HG02610 (cell line): ENCODE data around the gene HOXB5.

Source experiments
- ATAC-seq: cut with Tn5 transposase; IDR thresholded peaks from one replicate; pipeline ENCODE4 v1.9.1; 2021; ENCODE audit warnings: mild to moderate bottlenecking, moderate library complexity; ENCODE audit not compliant: unreplicated experiment

HOXB5 gene

DNA sequence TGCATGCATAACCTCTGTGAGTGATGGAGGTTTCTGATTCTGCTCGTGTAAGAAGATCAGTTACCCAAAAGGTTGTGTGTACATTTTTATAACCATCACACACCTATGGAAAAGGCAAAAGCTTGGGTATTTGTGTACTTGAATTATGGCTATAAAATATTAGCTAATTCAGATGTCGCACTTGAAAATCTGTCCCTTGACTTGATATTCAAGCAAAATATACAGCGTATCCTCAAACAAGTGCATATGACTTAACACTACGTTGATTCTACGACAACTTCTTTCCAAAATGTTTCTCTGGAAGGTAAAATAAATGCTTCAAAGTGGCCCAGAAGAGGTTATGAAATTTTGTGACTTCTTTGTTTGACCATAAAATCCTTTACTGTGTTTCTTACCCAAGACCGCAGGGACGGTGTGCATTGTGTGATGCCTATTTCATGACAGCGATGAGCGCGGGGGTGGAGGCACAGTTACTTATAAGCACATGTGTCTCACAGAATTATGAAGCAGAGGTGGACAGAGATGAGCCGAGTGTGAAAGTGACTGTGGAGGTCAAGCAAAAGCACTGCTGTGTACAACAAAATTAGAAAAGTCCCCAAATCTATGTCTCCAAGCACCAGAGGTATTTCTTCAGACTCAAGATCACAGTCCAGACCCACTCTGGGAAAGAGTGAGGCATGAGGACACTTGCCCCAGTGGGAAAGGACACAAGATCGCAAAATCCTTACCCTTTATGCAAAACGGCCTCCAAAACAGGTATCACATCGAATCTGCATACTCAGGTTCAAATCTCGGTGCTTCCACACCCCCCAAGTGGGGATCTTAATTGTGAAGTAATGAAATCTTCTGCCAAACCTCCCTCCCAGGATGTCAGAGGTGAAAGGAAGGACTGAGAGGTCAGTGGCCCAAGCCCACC lies 36.7 kb upstream of the HOXB5 start:
- ATAC-seq: no peak

DNA sequence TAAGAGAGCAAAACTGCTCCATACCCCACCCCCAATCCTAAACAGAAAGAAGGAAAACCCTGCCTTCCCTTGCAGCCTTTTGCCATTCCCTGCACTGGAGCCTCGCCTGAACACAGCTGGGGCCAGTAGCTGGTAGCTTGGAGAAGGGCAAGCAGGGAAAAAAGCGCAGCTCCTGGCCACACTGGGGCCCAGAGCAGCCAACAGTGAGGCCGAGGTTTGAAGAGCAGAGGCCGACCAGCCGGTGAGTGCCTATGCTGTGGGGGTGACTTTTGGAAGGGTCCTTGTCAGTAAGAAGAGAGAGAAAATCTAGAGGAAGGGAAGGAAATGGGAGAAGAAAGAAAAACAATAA lies 35.8 kb upstream of the HOXB5 start:
- ATAC-seq: no peak

DNA sequence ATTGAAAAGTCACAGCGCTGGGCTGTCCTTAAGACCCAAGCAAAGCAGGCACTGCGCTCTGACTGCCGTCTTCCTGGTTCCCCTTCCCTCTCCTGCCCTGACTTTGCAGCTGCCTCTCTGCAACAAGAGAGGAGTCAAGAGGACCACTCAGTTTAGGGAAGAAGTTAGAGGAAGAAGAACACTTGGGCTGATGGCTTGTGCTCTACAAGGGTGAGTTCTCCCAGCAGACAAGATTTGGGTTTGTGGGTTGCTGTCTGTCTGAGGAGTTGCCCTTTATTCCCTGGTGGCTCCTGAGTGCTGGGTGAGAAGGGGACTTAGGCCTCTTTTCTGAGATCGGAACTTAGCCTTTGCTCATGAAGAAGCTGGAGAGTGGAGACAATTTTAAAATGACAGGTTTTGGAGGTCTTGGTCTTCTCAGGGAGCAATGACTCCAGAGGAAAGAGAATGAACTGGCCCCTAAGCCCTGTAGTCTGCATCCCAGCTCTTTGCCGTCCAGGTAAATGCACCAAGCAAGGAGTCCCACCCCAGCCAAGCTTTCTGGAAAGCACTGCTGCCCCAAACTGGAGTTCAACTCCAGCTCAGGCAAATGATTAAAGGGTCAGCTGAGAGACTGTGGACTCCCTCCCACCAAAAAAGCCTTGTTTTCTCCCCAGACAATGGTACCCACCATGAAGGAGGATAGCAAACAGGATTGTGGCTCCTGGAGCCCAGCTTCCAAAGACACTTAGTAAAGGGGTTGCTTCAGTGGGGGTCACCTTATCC lies 35.3 kb upstream of the HOXB5 start:
- no peak for ATAC-seq

DNA sequence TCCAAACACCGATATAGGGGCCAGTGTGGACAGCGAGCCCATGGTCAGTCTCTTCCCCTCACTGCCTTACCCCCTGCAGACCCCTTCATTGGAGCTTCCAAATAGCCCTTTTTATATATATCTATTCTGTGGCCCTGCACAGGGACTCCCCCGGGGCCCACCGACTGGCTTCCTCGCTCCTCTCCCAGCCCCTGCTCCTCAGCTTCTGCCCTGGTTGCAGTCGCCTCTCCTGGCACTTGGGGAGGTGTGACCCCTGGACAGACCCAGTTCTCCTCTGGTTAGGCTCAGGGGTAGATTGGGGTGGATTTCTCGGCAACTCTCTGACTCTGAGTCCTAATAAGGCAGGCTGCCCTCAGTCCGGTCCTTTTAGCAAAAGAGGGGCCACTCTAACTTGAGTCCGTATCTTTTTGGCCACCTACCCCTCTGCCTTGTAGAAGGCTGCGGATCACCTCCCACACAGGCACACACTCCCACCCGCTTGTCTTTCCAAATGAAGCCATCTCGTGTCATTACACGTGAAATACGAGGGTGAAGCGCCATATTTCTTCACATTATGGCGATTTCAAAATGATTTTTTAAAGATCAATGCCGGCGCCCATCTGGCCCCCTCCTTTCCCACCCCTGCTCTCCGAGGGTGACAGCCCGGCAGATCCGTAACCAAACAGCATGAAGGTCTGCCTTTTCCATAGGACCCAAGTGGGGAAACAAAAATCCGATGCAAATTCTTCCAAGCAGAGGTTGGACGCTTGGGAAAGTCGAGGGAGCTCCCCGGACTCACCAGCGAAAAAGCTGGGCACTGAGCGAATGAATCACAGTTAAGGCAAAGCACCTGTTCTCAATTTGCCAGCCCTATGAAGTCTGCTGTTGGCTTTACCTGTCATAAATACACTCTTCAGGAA lies 34.3 kb upstream of the HOXB5 start:
- ATAC-seq: no peak

DNA sequence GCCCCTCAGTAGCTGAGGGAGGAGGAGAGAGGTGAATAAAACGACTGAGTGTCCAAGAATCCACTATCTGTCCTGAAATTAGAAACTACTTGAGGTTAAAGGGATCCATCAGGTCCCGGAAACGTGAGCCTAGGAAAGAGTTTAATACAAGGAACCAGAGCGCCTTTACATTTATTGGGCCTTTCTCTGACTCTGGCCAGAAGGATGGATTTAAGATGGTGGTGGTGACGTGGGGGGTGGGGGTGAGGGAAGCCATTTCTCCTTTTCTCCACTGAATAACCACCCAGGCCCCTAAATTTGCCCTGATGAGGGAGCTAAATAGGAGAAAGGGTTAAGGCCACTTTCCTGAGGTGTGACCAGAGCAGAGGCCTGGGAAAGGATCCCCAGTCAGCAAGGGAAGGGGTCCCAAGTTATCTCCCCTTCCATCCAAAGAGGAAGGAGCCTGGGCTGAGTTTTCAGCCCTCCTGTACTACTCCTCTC lies 33.6 kb upstream of the HOXB5 start:
- ATAC-seq: no peak

DNA sequence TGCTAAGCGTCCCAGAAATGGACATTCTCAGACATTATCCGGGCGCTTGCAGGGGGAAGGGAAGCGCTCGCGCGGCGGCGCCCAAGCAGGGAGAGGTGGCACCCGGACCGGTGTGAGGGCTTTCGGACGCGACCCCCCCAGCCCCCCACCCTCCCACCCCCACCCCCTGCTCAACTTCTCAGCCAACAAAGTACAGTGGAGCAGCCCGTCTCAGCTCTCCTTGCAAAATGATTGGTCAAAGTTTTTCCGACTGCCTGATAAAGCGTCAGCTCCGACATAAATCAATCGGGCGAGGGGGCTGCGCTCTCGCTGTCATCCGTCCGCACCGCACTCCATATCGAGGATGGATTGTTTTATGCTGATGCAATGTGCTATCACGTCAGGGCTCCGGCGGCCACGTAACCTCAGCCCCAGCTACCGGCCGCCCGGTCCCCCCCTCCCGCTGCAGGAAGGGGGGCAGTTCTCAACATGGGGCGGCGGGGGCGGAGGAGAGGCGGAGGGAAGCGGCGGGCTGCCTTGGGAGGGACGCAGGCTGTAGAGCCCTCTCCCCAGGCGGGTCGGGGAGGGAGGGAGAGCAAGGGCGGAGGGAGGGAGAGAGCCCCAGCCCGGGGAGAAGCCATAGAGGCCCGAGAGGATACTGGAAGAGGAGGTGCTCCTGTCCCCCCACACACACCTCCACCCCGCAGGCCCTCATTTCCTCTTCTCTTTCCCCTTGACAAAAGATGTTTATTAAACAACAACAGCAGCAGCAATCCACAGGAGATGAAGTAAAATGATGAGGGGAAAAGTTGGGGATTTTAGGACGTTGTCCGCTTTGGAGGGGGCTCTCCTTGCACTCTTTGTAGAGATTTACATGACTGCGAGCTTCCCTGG lies 32.9 kb upstream of the HOXB5 start, which contains the start of gene HOXB9:
Gene HOXB9 (minus strand): TSS at position 114 of the 873 bp plus-strand sequence. CDS start 89 bp downstream, at position 25.
- ATAC-seq: no peak

DNA sequence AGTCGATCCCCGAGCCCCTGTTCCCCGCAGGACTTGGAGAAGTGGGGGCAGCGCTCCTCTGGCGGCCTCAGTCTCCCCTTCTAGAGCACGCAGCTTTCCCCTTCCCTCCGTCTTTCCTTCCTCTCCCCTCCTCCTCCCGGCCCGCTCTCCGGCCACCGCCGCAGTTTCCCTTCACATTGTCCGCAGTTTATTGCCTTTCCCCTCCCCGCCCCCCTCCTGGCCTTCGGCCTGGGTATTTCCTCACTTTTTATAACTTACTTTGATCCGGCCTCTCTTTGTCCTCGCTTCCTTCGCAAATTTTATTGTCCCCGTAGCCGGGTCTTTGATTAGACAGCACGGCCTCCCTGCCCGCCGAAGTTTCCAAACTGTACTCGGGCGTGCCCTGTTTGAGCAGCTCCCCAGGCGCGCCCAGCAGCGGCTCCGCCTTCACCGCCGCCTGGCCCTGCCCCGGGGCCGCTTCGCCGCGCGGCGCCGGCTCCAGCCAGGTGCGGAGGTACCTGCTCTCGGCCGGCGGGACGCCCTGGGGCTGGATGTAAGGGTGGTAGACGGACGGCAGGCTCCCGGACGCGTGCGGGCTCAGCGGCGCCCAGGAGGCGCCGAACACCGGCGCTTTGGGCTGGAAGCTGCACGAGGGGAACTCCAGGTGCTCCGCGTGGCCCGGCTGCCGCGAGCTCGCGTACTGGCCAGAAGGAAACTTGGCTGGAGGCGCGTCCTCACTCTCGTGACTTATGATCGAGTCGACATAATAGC lies 32.1 kb upstream of the HOXB5 start:
- ATAC-seq: no peak

DNA sequence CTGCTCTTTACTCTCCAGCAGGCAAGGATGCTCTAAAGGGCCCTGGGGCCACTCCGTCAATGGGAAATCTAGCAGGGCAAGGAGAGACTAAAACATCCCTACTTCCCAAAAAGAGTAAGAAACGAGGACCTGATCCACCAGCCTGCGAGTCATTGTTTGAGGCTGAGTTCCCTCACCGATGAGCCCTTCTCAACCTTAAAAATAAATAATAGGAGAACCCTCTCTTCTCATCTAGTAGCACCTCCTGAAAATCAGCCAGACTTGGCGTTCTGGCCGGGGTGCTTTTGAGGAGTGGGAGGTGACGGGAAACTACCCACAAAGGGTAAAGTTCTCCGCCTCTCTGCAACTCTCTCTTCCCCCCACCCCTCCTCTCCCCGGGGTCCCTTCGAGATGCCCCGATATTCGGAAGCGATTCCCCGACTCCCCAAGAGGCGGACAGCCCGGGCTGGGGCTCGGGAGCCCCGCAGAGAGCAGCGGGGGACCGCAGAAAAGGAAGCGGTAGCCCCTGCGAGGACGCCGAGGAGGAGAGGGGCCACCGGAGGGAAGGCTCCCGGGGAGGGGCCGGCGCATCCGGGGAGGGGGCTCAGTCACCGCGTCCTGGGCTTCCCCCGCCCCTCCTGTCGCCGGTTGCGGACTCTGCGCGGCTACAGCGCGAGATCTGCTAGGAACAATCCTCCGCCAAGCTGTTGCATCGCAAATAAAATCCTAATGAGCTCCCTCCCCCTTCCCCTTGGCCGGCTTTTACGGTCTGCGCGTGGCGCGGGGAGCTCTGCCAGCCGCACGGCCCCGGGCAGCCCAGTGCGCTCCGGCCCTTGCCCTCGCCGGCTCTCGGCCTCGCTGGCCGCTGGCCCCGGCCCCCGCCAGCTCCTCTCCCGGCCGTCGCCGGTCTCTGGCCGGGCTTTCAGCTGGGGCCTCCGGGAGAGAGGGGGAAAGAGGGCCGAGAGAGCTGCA lies 31.2 kb upstream of the HOXB5 start:
- ATAC-seq: no peak

DNA sequence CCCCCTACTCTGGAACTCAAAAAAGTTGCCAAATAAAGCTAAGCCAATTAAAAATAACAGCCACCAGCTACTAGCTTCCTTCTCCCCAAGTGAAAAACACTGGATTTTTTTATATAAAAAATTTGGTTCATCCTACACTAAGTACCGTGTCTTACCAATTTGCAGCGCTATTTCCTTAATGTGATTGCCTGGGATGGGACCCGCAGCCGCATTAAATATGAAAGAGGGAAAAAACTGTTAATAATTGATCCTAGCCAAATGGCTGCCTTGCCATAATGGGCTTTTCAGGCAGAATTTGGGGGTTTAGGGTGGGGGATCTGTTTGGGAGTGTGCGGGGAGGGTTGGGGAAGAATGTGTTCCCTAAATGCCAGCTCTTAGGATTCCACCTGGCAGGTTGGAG lies 30.5 kb upstream of the HOXB5 start:
- ATAC-seq: no peak

DNA sequence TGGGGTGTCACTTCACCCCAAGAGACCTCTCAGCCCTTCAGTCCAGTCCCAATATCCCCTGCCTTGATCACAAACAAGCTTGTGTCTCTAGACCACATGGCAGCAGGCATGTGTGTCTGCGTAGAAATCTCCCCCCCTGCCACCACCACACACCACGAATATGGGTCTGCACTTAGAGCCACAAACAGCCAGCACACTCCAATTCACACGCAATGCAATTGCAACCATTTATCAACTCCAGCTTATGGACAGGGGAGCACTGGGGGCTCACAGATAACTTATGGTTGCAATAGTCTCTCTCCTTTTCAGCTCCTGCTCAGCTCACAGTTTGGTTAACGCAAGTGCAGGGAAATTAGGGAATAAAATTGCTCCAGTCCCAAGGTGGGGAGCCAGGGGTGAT lies 30.0 kb upstream of the HOXB5 start:
- ATAC-seq: no peak

DNA sequence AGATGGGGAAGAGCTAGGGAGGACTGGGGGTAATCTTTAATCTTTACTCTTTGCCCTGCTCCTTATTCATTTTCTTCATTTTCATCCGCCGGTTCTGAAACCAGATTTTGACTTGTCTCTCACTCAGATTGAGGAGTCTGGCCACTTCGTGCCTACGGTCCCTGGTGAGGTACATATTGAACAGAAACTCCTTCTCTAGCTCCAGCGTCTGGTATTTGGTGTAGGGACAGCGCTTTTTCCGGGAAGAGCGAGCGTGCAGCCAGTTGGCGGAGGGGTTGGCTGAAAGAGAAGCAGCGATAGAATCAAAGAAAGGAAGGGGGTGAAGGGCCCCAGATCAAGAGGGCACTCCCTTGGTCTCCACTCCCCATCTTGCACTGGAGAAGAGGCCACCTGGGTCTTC lies 29.3 kb upstream of the HOXB5 start:
- no peak for ATAC-seq

DNA sequence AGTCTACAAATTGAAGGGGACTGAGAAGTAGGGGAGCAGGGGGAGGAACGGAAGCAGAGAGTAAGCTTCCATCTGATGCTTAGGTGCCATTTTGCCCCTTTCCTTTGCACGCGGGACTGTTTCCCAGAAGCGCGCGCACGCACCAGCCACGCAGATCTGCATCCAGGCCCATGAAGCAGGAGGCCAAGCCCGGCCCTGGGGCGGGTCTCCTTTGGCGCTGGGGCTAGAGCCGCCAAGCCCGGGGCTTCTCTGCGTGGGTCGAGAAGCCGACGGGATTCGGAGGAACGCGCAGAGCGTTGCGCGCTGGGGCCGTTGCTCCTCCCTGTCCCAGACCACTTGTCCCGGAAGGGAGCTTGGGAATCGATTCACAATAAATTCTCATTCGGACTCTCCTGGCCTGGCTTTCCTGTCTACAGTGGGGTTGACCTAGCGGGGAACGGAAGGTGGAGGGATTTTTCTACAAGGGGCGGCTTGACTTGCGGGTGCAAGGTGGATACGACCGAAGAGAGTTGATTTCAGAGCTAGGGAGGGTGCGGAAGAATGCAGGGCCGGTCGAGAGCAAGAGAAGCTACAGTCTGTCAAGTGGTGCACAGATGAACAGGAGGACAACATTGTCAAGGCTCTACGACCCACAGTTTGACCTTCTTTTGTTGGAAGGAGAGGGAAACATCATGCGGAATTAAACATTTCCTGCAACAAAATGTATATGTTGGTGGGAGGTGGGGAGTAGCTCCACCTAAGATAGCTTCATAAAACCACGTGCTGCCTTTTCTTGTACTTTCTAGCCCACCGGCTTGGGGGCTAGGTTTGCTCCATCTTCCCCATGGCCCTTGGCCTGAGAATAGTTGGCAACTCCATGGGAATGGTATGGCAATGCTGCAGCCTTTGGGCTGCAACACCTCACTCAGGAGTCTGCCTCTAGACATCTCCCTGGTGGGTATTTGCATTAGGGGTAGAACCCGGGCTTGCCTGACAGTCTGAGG lies 28.1 kb upstream of the HOXB5 start:
- ATAC-seq: no peak

DNA sequence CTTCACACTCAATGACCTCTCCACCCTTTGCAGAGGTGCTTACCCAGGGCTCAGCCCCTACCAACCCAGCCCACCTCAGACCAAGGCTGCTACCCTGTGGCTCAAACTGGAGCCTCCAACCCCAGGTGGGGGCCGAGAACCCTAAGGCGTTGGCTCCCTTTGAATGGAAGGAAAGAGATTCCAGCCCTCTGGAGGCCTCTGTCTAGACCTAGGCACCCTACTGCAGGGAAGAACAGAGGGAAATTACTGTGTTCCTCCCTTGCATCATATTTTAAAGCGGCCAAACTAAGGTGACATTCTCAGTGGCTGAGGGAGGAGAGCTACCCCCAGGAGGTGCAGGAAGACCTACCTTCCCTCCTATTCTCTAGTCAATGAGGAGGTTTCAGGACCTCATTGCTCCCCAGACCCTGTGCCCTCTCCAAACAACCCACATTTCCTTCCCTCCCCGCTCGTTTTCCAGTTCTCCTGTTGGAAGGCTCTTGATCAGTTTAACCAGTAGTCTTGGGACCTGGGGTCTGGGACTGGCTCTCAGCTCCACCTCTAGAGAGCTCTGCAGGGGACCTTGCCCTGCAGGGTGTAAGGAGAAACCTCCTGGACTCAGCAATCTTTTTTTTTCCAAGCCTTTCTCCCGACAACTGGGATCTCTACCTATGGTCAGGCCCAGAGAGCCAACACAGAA lies 27.0 kb upstream of the HOXB5 start:
- no peak for ATAC-seq

DNA sequence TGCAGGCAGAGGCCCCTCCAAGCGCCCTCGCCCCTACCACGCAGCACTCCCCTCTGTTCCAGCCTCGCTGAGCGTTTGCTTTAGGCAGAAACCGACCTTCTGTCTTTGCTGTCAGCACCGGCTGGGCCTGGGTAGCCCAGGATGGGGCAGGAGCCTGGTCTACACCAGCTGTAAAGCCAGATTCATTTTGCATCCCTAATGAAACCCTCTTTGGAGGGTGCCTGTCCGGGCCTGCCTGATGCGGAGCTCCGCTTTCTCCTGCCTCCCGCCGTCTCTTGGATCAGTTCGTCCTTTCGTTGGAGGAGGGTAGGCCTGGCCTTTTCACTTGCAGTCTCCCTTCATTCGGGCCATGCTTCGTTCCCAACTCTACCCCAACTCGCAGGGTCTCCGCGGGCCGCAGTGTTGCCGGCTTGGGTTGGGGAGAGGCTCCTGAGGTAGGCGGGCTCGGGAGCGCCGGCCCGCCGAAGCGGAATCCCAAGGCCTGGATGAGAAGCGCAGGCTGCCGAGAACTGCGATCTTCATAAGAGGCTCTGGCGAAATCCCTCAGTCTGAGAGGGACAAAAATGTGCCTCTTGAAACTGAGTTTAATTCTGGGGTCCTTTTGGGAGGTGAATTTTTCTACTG lies 26.4 kb upstream of the HOXB5 start:
- ATAC-seq: no peak

DNA sequence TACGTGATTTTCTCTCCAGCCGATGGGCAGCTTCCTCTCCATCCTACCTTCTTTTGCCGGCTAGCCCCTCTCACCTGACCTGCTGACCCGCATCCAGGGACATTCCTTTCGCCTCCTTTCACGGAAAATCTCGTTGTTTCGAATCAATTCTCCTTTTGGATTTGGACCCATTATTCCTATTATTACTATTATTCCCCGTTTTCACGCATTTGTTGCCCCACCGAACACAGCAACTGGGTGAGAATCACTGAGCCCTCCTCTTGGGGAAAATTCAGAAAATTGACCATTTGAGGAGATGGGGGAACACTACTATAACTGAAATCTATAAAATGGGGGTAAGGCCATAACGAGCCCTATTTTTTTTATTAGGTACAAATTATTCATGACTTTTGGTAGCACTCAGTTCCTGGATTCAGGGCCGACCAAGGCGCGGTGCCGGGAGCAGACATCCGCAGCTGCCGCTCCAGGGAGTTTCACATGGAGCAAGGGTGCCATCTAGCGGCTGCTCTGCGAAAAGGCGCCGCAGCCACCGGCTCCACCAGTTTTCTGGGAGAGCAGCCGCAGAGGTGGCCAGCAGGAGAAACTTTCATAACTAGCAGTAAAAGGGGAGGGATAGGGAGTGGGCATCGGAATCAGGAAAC lies 24.8 kb upstream of the HOXB5 start:
- ATAC-seq: no peak
